Astrocyte of the cerebellum (primary cell): Measurements from ENCODE around the gene SLC4A4.

ENCODE experiments used
- DNase-seq: peaks from one replicate; pipeline ENCODE4 v3.0.0-alpha.2; 2011; ENCODE audit warnings: low read depth
- H3K4me3 ChIP-seq: 2 replicates; pipeline ENCODE4 v1.5.1; 2011; ENCODE audit warnings: mild to moderate bottlenecking, low read depth, low read length, moderate library complexity
- CTCF ChIP-seq: IDR thresholded peaks from 2 replicates; pipeline ENCODE4 v1.5.1; 2012; ENCODE audit warnings: low read length, low read depth, moderate library complexity, mild to moderate bottlenecking; ENCODE audit errors: missing control alignments
- in situ Hi-C: cut with HindIII; loops from 2 replicates; pipeline ENCODE4 v1.10.0; 2017; ENCODE audit warnings: low sequenced_read_pairs

SLC4A4 gene

GRCh38 chr4:71607109-71607508 is 268.3 kb downstream of the SLC4A4 start:
- no peak overlapping the region for H3K4me3 ChIP-seq
- no peak for TF ChIP-seq CTCF
- in situ Hi-C loops: no loop called here
- no peak for DNase-seq

GRCh38 chr4:71607780-71608677 is 269.2 kb downstream of the SLC4A4 start:
- H3K4me3 ChIP-seq: no peak overlapping the region
- TF ChIP-seq CTCF: no peak
- peak; percentile 32 for DNase-seq
- in situ Hi-C loops: no loop called here

- no peak for TF ChIP-seq CTCF
- no peak for DNase-seq
- in situ Hi-C loops: no loop called here
- no peak overlapping the region for H3K4me3 ChIP-seq
Observed at GRCh38 chr4:71608678-71609071, 269.9 kb downstream of the SLC4A4 start.

- H3K4me3 ChIP-seq: no peak overlapping the region
- in situ Hi-C loops: no loop called here
- TF ChIP-seq CTCF: no peak
- no peak for DNase-seq
Observed at GRCh38 chr4:71609167-71609566, 270.3 kb downstream of the SLC4A4 start.

GRCh38 chr4:71609651-71610050 is 270.8 kb downstream of the SLC4A4 start:
- DNase-seq: no peak
- no peak overlapping the region for H3K4me3 ChIP-seq
- in situ Hi-C loops: no loop called here
- TF ChIP-seq CTCF: no peak

- no peak for TF ChIP-seq CTCF
- in situ Hi-C loops: no loop called here
- no peak for DNase-seq
- no peak overlapping the region for H3K4me3 ChIP-seq
Observed at GRCh38 chr4:71614621-71615020, 275.8 kb downstream of the SLC4A4 start.
